HEK293T (cell line): ENCODE data around the gene WWOX.

Experiments
- ARNT ChIP-seq: fragments of 450-650 bp; IDR thresholded peaks from 2 replicates; pipeline ENCODE4 v1.6.1; 2017; ENCODE audit warnings: mild to moderate bottlenecking
- BHLHE40 ChIP-seq: fragments of 450-650 bp; IDR thresholded peaks from 2 replicates; pipeline ENCODE4 v1.6.1; 2016; ENCODE audit warnings: mild to moderate bottlenecking, moderate library complexity, borderline replicate concordance
- ELF4 ChIP-seq: fragments of 450-650 bp; IDR thresholded peaks from 2 replicates; pipeline ENCODE4 v1.6.1; 2017; ENCODE audit warnings: antibody characterized with exemption
- FOXA1 ChIP-seq: fragments of 450-650 bp; IDR thresholded peaks from 2 replicates; pipeline ENCODE4 v1.6.1; 2016; ENCODE audit warnings: mild to moderate bottlenecking
- FOXK2 ChIP-seq: fragments of 450-650 bp; IDR thresholded peaks from 2 replicates; pipeline ENCODE4 v1.6.1; 2016; ENCODE audit warnings: mild to moderate bottlenecking
- FOXM1 ChIP-seq: fragments of 450-650 bp; IDR thresholded peaks from 2 replicates; pipeline ENCODE4 v1.6.1; 2017; ENCODE audit warnings: mild to moderate bottlenecking, borderline replicate concordance
- HDGF ChIP-seq: fragments of 450-650 bp; IDR thresholded peaks from 2 replicates; pipeline ENCODE4 v1.6.1; 2017; ENCODE audit warnings: antibody characterized with exemption, borderline replicate concordance
- LEF1 ChIP-seq: fragments of 450-650 bp; IDR thresholded peaks from 2 replicates; pipeline ENCODE4 v1.6.1; 2017; ENCODE audit warnings: mild to moderate bottlenecking, borderline replicate concordance
- NFRKB ChIP-seq: fragments of 450-650 bp; IDR thresholded peaks from 2 replicates; pipeline ENCODE4 v1.6.1; 2016; ENCODE audit warnings: mild to moderate bottlenecking, moderate library complexity
- SP1 ChIP-seq: fragments of 450-650 bp; IDR thresholded peaks from 2 replicates; pipeline ENCODE4 v1.6.1; 2017
- SUZ12 ChIP-seq: fragments of 450-650 bp; IDR thresholded peaks from 2 replicates; pipeline ENCODE4 v1.6.1; 2016; ENCODE audit warnings: mild to moderate bottlenecking
- TARDBP ChIP-seq: fragments of 450-650 bp; IDR thresholded peaks from 2 replicates; pipeline ENCODE4 v1.6.1; 2016
- TF ChIP-seq, protein P1 (sequence below): fragments of 450-650 bp; IDR thresholded peaks from 2 replicates; pipeline ENCODE4 v1.6.1; 2016

DNA sequence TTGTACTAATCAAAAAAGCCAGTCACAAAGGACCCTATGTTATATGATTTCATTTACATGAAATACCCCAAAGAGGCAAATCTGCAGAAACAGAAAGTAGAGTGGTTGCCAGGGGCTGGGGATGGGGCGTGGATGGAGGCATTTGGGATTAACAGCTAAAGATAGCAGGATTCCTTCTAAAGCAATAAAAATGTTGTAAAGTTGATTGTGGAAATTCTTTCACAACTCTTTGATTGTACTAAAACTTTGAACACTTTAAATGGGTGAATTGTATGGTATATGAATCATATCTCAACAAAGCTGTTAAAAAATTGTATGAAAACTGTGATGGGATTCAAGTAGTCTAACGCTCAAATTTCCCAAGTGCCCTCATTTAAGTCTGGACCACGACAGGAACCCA is 870.3 kb downstream of the WWOX start:
- TF ChIP-seq SUZ12 (no peak), FOXA1 (no peak), TARDBP (no peak), FOXM1 (no peak), ELF4 (no peak), NFRKB (no peak), SP1 (no peak), BHLHE40 (no peak), ARNT (no peak), HDGF (no peak), FOXK2 (no peak), LEF1 (no peak)
- TF ChIP-seq, protein P1, sequence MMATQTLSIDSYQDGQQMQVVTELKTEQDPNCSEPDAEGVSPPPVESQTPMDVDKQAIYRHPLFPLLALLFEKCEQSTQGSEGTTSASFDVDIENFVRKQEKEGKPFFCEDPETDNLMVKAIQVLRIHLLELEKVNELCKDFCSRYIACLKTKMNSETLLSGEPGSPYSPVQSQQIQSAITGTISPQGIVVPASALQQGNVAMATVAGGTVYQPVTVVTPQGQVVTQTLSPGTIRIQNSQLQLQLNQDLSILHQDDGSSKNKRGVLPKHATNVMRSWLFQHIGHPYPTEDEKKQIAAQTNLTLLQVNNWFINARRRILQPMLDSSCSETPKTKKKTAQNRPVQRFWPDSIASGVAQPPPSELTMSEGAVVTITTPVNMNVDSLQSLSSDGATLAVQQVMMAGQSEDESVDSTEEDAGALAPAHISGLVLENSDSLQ: no peak
